ENCODE measurements around the gene RIMS3.
A peak's percentile ranks its signal among the peaks of the same experiment; 100 is the strongest.

Gene RIMS3

GRCh38 chr1:40665335-40666171 is at the start of gene RIMS3:
RIMS3 (minus strand) TSS chr1:40665682; CDS start chr1:40641925, 23,757 bp downstream.
- peak within 1 kb of the TSS; percentile 63 to 75 for H3K4me3 ChIP-seq (ENCODE audit: low read length in 2 of 2)
- peak within 1 kb of the TSS; percentile 26 to 62 for H3K9ac ChIP-seq (ENCODE audit: low read depth in 1 of 2, low read length in 2 of 2)
- H3K4me1 ChIP-seq (ENCODE audit: control insufficient read depth in 2 of 2, insufficient read depth in 2 of 2, low read length in 2 of 2): peaks cover 3 to 12% of the 10 kb centered on the region in 2 donors
- no peaks in the 10 kb centered on the region for H3K27me3 ChIP-seq (ENCODE audit: control insufficient read depth in 2 of 2, insufficient read depth in 2 of 2, low read length in 2 of 2)
- no peaks in the 10 kb centered on the region for H3K9me3 ChIP-seq (ENCODE audit: control insufficient read depth in 2 of 2, low read length in 2 of 2)
- H3K36me3 ChIP-seq (ENCODE audit: control insufficient read depth in 2 of 2, insufficient read depth in 2 of 2, low read length in 2 of 2): peaks cover 0 to 4% of the 10 kb centered on the region in 2 donors
- peak within 1 kb of the TSS in 1 of 2 donors; percentile 5 for H3K27ac ChIP-seq (ENCODE audit: low read depth in 2 of 2, low read length in 2 of 2)

DNA sequence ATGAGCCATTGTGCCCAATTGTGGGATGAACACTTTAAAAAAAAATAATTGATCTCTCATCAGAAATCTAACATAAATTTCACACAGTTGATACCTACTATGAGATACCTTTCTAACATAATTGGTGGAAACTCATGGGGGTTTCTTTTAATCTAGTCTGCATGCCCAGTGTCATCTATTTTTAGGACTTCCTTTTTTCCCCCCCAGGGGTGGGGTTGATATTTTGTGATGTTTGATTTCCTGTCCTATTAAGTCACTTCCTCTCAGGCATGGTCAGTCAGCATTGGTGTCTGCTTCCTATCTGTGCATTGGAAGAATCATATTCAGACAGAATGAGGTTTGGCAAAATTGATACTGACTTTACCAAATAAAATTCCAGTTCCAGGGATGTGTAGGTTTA is 47.5 kb upstream of the RIMS3 start:
- Histone ChIP-seq H3K36me3 (ENCODE audit: control insufficient read depth in 2 of 2, insufficient read depth in 2 of 2, low read length in 2 of 2) (peaks cover 4% of the 10 kb centered on the region in 2 donors), H3K4me1 (ENCODE audit: control insufficient read depth in 2 of 2, insufficient read depth in 2 of 2, low read length in 2 of 2) (peaks cover 27% of the 10 kb centered on the region in 2 donors), H3K27ac (ENCODE audit: low read depth in 2 of 2, low read length in 2 of 2) (no peak overlapping the region), H3K4me3 (ENCODE audit: low read length in 2 of 2) (no peak overlapping the region), H3K9ac (ENCODE audit: low read depth in 1 of 2, low read length in 2 of 2) (no peak overlapping the region), H3K27me3 (ENCODE audit: control insufficient read depth in 2 of 2, insufficient read depth in 2 of 2, low read length in 2 of 2) (no peaks in the 10 kb centered on the region), H3K9me3 (ENCODE audit: control insufficient read depth in 2 of 2, low read length in 2 of 2) (no peaks in the 10 kb centered on the region)

DNA sequence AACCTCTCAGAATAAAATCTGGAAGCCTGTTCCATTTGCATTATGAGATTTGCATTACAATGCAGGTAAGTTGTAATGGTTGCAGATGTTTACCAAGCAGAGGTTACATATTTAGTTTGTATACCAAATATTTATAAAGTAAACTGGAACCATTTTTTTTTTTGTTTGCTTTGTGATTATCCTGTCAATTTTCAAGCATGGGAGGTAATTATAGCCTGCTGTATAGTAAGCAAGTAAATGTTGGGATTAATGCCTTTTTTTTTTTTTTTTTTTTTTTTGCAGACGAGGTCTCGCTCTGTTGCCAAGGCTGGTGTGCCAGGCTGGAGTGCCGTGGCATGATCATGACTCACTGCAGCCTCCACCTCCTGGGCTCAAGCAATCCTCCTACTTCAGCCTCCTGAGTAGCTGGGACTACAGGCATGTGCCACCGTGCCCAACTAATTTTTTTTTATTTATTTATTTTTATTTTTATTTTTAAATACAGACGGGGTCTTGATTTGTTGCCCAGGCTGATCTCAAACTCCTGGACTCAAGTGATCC is 47.0 kb upstream of the RIMS3 start:
- no peaks in the 10 kb centered on the region for H3K27me3 ChIP-seq (ENCODE audit: control insufficient read depth in 2 of 2, insufficient read depth in 2 of 2, low read length in 2 of 2)
- peaks cover 27% of the 10 kb centered on the region in 2 donors for H3K4me1 ChIP-seq (ENCODE audit: control insufficient read depth in 2 of 2, insufficient read depth in 2 of 2, low read length in 2 of 2)
- no peak overlapping the region for H3K9ac ChIP-seq (ENCODE audit: low read depth in 1 of 2, low read length in 2 of 2)
- H3K4me3 ChIP-seq (ENCODE audit: low read length in 2 of 2): no peak overlapping the region
- H3K27ac ChIP-seq (ENCODE audit: low read depth in 2 of 2, low read length in 2 of 2): no peak overlapping the region
- no peaks in the 10 kb centered on the region for H3K9me3 ChIP-seq (ENCODE audit: control insufficient read depth in 2 of 2, low read length in 2 of 2)
- H3K36me3 ChIP-seq (ENCODE audit: control insufficient read depth in 2 of 2, insufficient read depth in 2 of 2, low read length in 2 of 2): peaks cover 4% of the 10 kb centered on the region in 2 donors

GRCh38 chr1:40711465-40712404 is 46.3 kb upstream of the RIMS3 start:
- Histone ChIP-seq H3K4me3 (ENCODE audit: low read length in 2 of 2) (peak overlapping the region; percentile 31 to 91), H3K9me3 (ENCODE audit: control insufficient read depth in 2 of 2, low read length in 2 of 2) (no peaks in the 10 kb centered on the region), H3K36me3 (ENCODE audit: control insufficient read depth in 2 of 2, insufficient read depth in 2 of 2, low read length in 2 of 2) (peaks cover 4% of the 10 kb centered on the region in 2 donors), H3K27ac (ENCODE audit: low read depth in 2 of 2, low read length in 2 of 2) (peak overlapping the region; percentile 5 to 52), H3K4me1 (ENCODE audit: control insufficient read depth in 2 of 2, insufficient read depth in 2 of 2, low read length in 2 of 2) (peaks cover 27% of the 10 kb centered on the region in 2 donors), H3K9ac (ENCODE audit: low read depth in 1 of 2, low read length in 2 of 2) (peak overlapping the region; percentile 66 to 81), H3K27me3 (ENCODE audit: control insufficient read depth in 2 of 2, insufficient read depth in 2 of 2, low read length in 2 of 2) (no peaks in the 10 kb centered on the region)

- Histone ChIP-seq H3K27me3 (ENCODE audit: control insufficient read depth in 2 of 2, insufficient read depth in 2 of 2, low read length in 2 of 2) (no peaks in the 10 kb centered on the region), H3K36me3 (ENCODE audit: control insufficient read depth in 2 of 2, insufficient read depth in 2 of 2, low read length in 2 of 2) (peaks cover 4% of the 10 kb centered on the region in 2 donors), H3K9me3 (ENCODE audit: control insufficient read depth in 2 of 2, low read length in 2 of 2) (no peaks in the 10 kb centered on the region), H3K4me3 (ENCODE audit: low read length in 2 of 2) (peak overlapping the region; percentile 83 to 91), H3K4me1 (ENCODE audit: control insufficient read depth in 2 of 2, insufficient read depth in 2 of 2, low read length in 2 of 2) (peaks cover 21 to 27% of the 10 kb centered on the region in 2 donors), H3K9ac (ENCODE audit: low read depth in 1 of 2, low read length in 2 of 2) (peak overlapping the region; percentile 66 to 81), H3K27ac (ENCODE audit: low read depth in 2 of 2, low read length in 2 of 2) (peak overlapping the region; percentile 52 to 67)
These were observed 45.3 kb upstream of the RIMS3 start for GRCh38 chr1:40710581-40711315.

- H3K4me1 ChIP-seq (ENCODE audit: control insufficient read depth in 2 of 2, insufficient read depth in 2 of 2, low read length in 2 of 2): peaks cover 21 to 23% of the 10 kb centered on the region in 2 donors
- peak overlapping the region; percentile 85 to 92 for H3K27ac ChIP-seq (ENCODE audit: low read depth in 2 of 2, low read length in 2 of 2)
These were observed 44.4 kb upstream of the RIMS3 start for GRCh38 chr1:40709802-40710278.

DNA sequence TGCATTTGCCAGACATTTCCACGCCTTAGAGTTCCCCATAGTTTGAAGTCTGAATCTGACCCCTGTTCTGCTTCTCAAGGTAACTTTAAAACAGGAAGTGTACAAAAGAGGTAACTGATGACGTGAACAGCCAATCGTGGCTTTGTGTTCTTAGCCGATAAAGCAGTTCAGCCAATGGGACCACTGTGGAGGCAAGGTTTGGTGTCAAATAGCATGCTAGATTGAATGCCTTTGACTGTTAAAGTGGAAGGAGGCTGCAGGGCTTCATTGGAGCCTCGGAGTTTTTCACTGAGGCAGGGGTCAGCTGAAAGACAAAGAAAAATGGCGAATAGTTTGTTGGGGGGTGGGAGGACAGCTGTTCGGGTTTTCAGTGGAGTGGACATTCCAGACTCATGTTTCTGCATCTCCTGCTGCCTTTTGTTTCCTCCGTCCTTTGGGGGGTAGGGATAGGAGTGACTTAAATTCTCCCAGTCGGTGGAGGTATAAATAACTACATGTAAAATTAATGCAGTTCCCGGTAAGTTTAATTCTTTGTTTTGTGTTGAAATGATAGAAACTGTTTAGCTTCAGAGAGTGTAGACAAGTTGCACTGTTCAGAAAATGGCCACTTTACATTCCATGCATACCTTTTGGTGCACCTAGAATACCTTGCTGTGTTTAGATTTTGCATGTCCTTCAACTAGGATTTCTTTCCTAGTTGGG is 43.8 kb upstream of the RIMS3 start:
- Histone ChIP-seq H3K9ac (ENCODE audit: low read depth in 1 of 2, low read length in 2 of 2) (peak overlapping the region; percentile 75 to 81), H3K9me3 (ENCODE audit: control insufficient read depth in 2 of 2, low read length in 2 of 2) (no peaks in the 10 kb centered on the region), H3K4me1 (ENCODE audit: control insufficient read depth in 2 of 2, insufficient read depth in 2 of 2, low read length in 2 of 2) (peaks cover 21 to 23% of the 10 kb centered on the region in 2 donors), H3K36me3 (ENCODE audit: control insufficient read depth in 2 of 2, insufficient read depth in 2 of 2, low read length in 2 of 2) (peaks cover 4% of the 10 kb centered on the region in 2 donors), H3K27me3 (ENCODE audit: control insufficient read depth in 2 of 2, insufficient read depth in 2 of 2, low read length in 2 of 2) (no peaks in the 10 kb centered on the region), H3K4me3 (ENCODE audit: low read length in 2 of 2) (peak overlapping the region; percentile 83 to 91), H3K27ac (ENCODE audit: low read depth in 2 of 2, low read length in 2 of 2) (peak overlapping the region; percentile 85 to 92)

More at GRCh38 chr1:40709802-40710278, 44.4 kb upstream of the RIMS3 start:
- Histone ChIP-seq H3K9me3 (ENCODE audit: control insufficient read depth in 2 of 2, low read length in 2 of 2) (no peaks in the 10 kb centered on the region), H3K9ac (ENCODE audit: low read depth in 1 of 2, low read length in 2 of 2) (peak overlapping the region; percentile 75 to 81), H3K4me3 (ENCODE audit: low read length in 2 of 2) (peak overlapping the region; percentile 83 to 91), H3K36me3 (ENCODE audit: control insufficient read depth in 2 of 2, insufficient read depth in 2 of 2, low read length in 2 of 2) (peaks cover 4% of the 10 kb centered on the region in 2 donors), H3K27me3 (ENCODE audit: control insufficient read depth in 2 of 2, insufficient read depth in 2 of 2, low read length in 2 of 2) (no peaks in the 10 kb centered on the region)

GRCh38 chr1:40708750-40709099 is 43.2 kb upstream of the RIMS3 start:
- H3K9me3 ChIP-seq (ENCODE audit: control insufficient read depth in 2 of 2, low read length in 2 of 2): no peaks in the 10 kb centered on the region
- H3K4me3 ChIP-seq (ENCODE audit: low read length in 2 of 2): peak overlapping the region; percentile 83 to 91
- H3K36me3 ChIP-seq (ENCODE audit: control insufficient read depth in 2 of 2, insufficient read depth in 2 of 2, low read length in 2 of 2): peaks cover 3 to 4% of the 10 kb centered on the region in 2 donors
- H3K9ac ChIP-seq (ENCODE audit: low read depth in 1 of 2, low read length in 2 of 2): peak overlapping the region; percentile 35 to 81
- peak overlapping the region; percentile 85 to 92 for H3K27ac ChIP-seq (ENCODE audit: low read depth in 2 of 2, low read length in 2 of 2)
- no peaks in the 10 kb centered on the region for H3K27me3 ChIP-seq (ENCODE audit: control insufficient read depth in 2 of 2, insufficient read depth in 2 of 2, low read length in 2 of 2)
- H3K4me1 ChIP-seq (ENCODE audit: control insufficient read depth in 2 of 2, insufficient read depth in 2 of 2, low read length in 2 of 2): peaks cover 21 to 23% of the 10 kb centered on the region in 2 donors

- no peaks in the 10 kb centered on the region for H3K36me3 ChIP-seq (ENCODE audit: control insufficient read depth in 2 of 2, insufficient read depth in 2 of 2, low read length in 2 of 2)
- H3K9me3 ChIP-seq (ENCODE audit: control insufficient read depth in 2 of 2, low read length in 2 of 2): no peaks in the 10 kb centered on the region
- no peak overlapping the region for H3K4me3 ChIP-seq (ENCODE audit: low read length in 2 of 2)
- no peaks in the 10 kb centered on the region for H3K27me3 ChIP-seq (ENCODE audit: control insufficient read depth in 2 of 2, insufficient read depth in 2 of 2, low read length in 2 of 2)
- no peak overlapping the region for H3K9ac ChIP-seq (ENCODE audit: low read depth in 1 of 2, low read length in 2 of 2)
- no peak overlapping the region for H3K27ac ChIP-seq (ENCODE audit: low read depth in 2 of 2, low read length in 2 of 2)
- peaks cover 13 to 18% of the 10 kb centered on the region in 2 donors for H3K4me1 ChIP-seq (ENCODE audit: control insufficient read depth in 2 of 2, insufficient read depth in 2 of 2, low read length in 2 of 2)
These were observed 41.1 kb upstream of the RIMS3 start for GRCh38 chr1:40706626-40707025.
